Calu3 (cell line): Measurements from ENCODE around the gene STRBP. TPM values are rescaled to one million over a fixed set of nuclear protein-coding genes. Genes with fewer than 3 reads are reported as not detected.

Source experiments
- BruUV-seq: library from RNA; stranded (reverse); fragments of 400-500 nt; replicated peaks from 2 replicates; lab custom pipeline; 2021; lab: Mats Ljungman, UMichigan
- CTCF ChIA-PET: fragments of 300-600 bp; sonication (Branson Sonifier 250); formaldehyde crosslinking; loops from one replicate; lab custom pipeline; 2022; ENCODE audit warnings: antibody characterized with exemption; lab: Charles Lee
- DNase-seq: peaks from one replicate; pipeline ENCODE4 v3.0.0; 2022
- H3K27ac Mint-ChIP-seq: one replicate; pipeline ENCODE4 v1.8.0; 2022; ENCODE audit warnings: mixed read lengths; ENCODE audit not compliant: unreplicated experiment
- H3K27me3 Mint-ChIP-seq: one replicate; pipeline ENCODE4 v1.8.0; 2022; ENCODE audit warnings: mixed read lengths; ENCODE audit not compliant: unreplicated experiment
- H3K36me3 Mint-ChIP-seq: one replicate; pipeline ENCODE4 v1.8.0; 2022; ENCODE audit warnings: mild to moderate bottlenecking, moderate library complexity, mixed read lengths; ENCODE audit not compliant: insufficient read depth, unreplicated experiment
- H3K4me1 Mint-ChIP-seq: one replicate; pipeline ENCODE4 v1.8.0; 2022; ENCODE audit warnings: mild to moderate bottlenecking, low read depth, mixed read lengths; ENCODE audit not compliant: unreplicated experiment
- H3K4me3 Mint-ChIP-seq: one replicate; pipeline ENCODE4 v1.8.0; 2022; ENCODE audit warnings: mild to moderate bottlenecking, low read depth, moderate library complexity, mixed read lengths; ENCODE audit not compliant: unreplicated experiment
- H3K9me3 Mint-ChIP-seq: one replicate; pipeline ENCODE4 v1.8.0; 2022; ENCODE audit warnings: low read depth, mixed read lengths; ENCODE audit not compliant: unreplicated experiment
- CTCF ChIP-seq: fragments of 200-600 bp; IDR thresholded peaks from one replicate; pipeline ENCODE4 v1.8.0; 2022; ENCODE audit warnings: antibody characterized with exemption; ENCODE audit not compliant: unreplicated experiment
- intact Hi-C: fragments of 100-400 bp; cut with micrococcal nuclease; formaldehyde crosslinking; loops from one replicate; pipeline ENCODE4 v1.10.0; 2022; ENCODE audit not compliant: unreplicated experiment
- total RNA-seq: library from RNA; stranded (reverse); gene quantifications from 2 replicates; pipeline ENCODE4 v1.2.3, GENCODE V29; 2022

The STRBP gene
- total RNA-seq, 1 experiment from 2014 or later, result 27.3 TPM

- Mint-ChIP-seq H3K27ac (no peak overlapping the region), H3K9me3 (no peaks in the 10 kb centered on the region), H3K27me3 (no peaks in the 10 kb centered on the region), H3K4me1 (no peaks in the 10 kb centered on the region), H3K4me3 (no peak overlapping the region), H3K36me3 (peaks cover 18% of the 10 kb centered on the region)
- no peak for TF ChIP-seq CTCF
- BruUV-seq, result no TSS peak
- no peak for DNase-seq
- intact Hi-C loops, result no loop called here
- CTCF ChIA-PET, result no interaction called here
Measured at GRCh38 chr9:123099042-123099441, 169.3 kb downstream of the STRBP start.

DNA sequence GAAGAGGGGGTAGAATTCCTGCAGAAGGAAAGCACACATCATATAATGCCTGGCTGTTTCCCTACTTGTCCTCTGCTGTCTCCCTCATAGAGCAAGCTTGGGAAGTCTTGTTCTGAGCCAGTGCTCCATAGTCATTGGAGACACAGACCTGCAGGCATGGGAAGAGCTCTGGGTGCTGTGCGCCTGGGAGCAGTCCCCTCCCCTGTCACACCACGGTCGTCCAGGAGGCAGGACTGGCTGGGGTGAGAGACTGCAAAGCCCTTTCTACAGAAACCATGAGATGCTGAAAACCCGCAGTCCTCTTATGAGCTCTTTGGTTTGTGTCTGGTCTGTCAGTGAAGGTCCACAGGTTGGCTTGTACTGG is 170.3 kb downstream of the STRBP start:
- Mint-ChIP-seq H3K36me3 (peaks cover 18% of the 10 kb centered on the region), H3K27ac (no peak overlapping the region), H3K27me3 (no peaks in the 10 kb centered on the region), H3K4me1 (no peaks in the 10 kb centered on the region), H3K4me3 (no peak overlapping the region), H3K9me3 (no peaks in the 10 kb centered on the region)
- no peak for TF ChIP-seq CTCF
- intact Hi-C loops, result no loop called here
- DNase-seq, result no peak
- BruUV-seq, result no TSS peak
- CTCF ChIA-PET, result no interaction called here

DNA sequence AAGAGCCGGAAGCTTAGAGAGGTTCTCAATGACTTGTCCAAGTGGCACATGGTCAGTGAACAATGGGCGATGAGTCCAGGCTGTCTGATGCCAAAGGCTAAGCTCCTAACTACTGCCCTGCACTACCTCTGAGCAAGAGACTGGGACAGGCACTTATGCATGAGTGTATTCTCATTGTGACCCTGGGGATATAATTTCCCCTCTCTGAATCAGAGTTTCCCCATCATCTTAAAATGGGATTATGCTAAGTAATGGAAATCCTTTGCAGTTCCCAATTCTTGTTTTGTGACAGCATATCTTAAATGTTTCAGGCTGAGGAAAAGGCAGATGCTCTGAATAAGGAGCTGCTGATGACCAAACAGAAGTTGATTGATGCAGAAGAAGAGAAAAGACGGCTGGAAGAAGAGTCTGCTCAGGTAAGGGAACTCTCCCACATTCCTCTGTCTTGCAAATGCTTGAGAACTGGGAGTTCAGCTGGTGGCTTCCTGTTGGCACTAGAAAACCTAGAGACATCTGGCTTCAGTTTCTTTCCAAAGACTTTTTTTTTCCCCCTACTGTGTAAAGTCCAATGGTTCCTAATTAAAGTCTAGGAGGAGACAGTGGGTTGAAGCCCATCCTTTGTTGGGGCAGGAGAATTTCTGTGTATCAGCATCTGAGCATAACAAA is 170.8 kb downstream of the STRBP start:
- no peak for DNase-seq
- peaks cover 23% of the 10 kb centered on the region for H3K36me3 Mint-ChIP-seq
- no peak for TF ChIP-seq CTCF
- CTCF ChIA-PET, result no interaction called here
- no peaks in the 10 kb centered on the region for H3K4me1 Mint-ChIP-seq
- H3K4me3 Mint-ChIP-seq, result no peak overlapping the region
- intact Hi-C loops, result no loop called here
- no TSS peak for BruUV-seq
- H3K27me3 Mint-ChIP-seq, result no peaks in the 10 kb centered on the region
- H3K9me3 Mint-ChIP-seq, result no peaks in the 10 kb centered on the region
- no peak overlapping the region for H3K27ac Mint-ChIP-seq

DNA sequence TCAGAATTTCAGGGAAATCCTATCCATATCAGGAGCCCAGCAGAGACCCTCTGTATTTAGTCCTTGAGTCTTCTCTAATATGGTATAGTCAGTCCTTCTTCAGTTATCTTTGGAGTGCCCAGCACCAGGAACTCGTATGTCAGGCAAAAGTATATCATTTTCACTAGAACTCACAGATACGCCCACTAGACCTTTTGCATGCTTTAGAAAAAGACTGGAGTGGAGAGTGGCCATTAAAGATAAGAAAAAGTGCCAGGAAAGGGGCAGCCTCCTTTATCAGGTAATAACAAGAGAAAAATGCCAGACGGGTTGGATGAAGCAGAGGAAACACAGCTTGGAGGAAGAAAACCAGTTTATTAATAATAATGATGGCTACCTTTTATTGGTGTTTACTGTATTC is 171.4 kb downstream of the STRBP start:
- TF ChIP-seq CTCF, result no peak
- no TSS peak for BruUV-seq
- Mint-ChIP-seq H3K4me1 (no peaks in the 10 kb centered on the region), H3K36me3 (peaks cover 25% of the 10 kb centered on the region), H3K27ac (no peak overlapping the region), H3K9me3 (no peaks in the 10 kb centered on the region), H3K4me3 (no peak overlapping the region), H3K27me3 (no peaks in the 10 kb centered on the region)
- intact Hi-C loops, result no loop called here
- no peak for DNase-seq
- CTCF ChIA-PET, result no interaction called here
